NCI-H2029 (cell line): ENCODE results near the gene KCMF1.

Experiments used
- DNase-seq: peaks from one replicate; lab custom pipeline; 2025; lab: John Stamatoyannopoulos, UW

Gene KCMF1

GRCh38 chr2:84980263-84980983, 9.5 kb downstream of the KCMF1 start:
- DNase-seq = no peak

GRCh38 chr2:84986018-84986417, 15.1 kb downstream of the KCMF1 start:
- DNase-seq = no peak

- no peak for DNase-seq
Observed at GRCh38 chr2:84989422-84989821, 18.5 kb downstream of the KCMF1 start.

GRCh38 chr2:84989927-84990326, 19.0 kb downstream of the KCMF1 start:
- no peak for DNase-seq

GRCh38 chr2:84991404-84992160, 20.6 kb downstream of the KCMF1 start:
- no peak for DNase-seq

GRCh38 chr2:84995826-84996225, 24.9 kb downstream of the KCMF1 start:
- no peak for DNase-seq

- no peak for DNase-seq
Observed at GRCh38 chr2:84996909-84997308, 25.9 kb downstream of the KCMF1 start.

- no peak for DNase-seq
Observed at GRCh38 chr2:84999553-84999955, 28.6 kb downstream of the KCMF1 start.

GRCh38 chr2:85001595-85001994, 30.6 kb downstream of the KCMF1 start:
- no peak for DNase-seq

GRCh38 chr2:85002534-85002933, 31.6 kb downstream of the KCMF1 start:
- DNase-seq = no peak

GRCh38 chr2:85008252-85008651, 37.3 kb downstream of the KCMF1 start:
- no peak for DNase-seq

- no peak for DNase-seq
Observed at GRCh38 chr2:85009019-85009618, 38.2 kb downstream of the KCMF1 start.

- no peak for DNase-seq
Observed at GRCh38 chr2:85010404-85010803, 39.4 kb downstream of the KCMF1 start.

- DNase-seq = no peak
Observed at GRCh38 chr2:85011098-85011497, 40.1 kb downstream of the KCMF1 start.

- DNase-seq = no peak
Observed at GRCh38 chr2:85011747-85012146, 40.8 kb downstream of the KCMF1 start.

GRCh38 chr2:85012431-85012830, 41.5 kb downstream of the KCMF1 start:
- DNase-seq = no peak

GRCh38 chr2:85012855-85013254, 41.9 kb downstream of the KCMF1 start:
- no peak for DNase-seq

GRCh38 chr2:85015653-85016360, 44.8 kb downstream of the KCMF1 start:
- no peak for DNase-seq

- no peak for DNase-seq
Observed at GRCh38 chr2:85016446-85016845, 45.5 kb downstream of the KCMF1 start.

GRCh38 chr2:85017411-85018048, 46.6 kb downstream of the KCMF1 start:
- DNase-seq = no peak

- no peak for DNase-seq
Observed at GRCh38 chr2:85018049-85018447, 47.1 kb downstream of the KCMF1 start.

GRCh38 chr2:85019121-85019520, 48.2 kb downstream of the KCMF1 start:
- DNase-seq = no peak
